ENCODE results near the gene SNX27.

DNA sequence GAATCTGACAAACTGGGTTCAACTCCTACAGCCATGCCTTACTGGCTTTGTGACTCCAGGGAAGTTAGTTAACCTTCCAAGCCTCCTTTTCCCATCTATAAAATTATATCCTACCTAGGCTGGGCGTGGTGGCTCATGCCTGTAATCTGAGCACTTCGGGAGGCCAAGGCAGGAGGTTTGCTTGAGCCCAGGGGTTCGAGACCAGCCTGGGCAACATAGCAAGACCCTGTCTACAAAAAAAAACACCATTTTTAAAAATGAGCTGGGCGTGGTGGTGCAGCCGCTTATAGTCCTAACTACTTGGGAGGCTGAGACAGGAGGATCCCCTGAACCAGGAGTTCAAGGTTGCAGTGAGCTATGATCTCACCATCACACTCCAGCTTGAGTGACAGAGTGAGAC, 89.7 kb downstream of the SNX27 start:
- TF ChIP-seq, protein P1, sequence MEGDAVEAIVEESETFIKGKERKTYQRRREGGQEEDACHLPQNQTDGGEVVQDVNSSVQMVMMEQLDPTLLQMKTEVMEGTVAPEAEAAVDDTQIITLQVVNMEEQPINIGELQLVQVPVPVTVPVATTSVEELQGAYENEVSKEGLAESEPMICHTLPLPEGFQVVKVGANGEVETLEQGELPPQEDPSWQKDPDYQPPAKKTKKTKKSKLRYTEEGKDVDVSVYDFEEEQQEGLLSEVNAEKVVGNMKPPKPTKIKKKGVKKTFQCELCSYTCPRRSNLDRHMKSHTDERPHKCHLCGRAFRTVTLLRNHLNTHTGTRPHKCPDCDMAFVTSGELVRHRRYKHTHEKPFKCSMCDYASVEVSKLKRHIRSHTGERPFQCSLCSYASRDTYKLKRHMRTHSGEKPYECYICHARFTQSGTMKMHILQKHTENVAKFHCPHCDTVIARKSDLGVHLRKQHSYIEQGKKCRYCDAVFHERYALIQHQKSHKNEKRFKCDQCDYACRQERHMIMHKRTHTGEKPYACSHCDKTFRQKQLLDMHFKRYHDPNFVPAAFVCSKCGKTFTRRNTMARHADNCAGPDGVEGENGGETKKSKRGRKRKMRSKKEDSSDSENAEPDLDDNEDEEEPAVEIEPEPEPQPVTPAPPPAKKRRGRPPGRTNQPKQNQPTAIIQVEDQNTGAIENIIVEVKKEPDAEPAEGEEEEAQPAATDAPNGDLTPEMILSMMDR (IDR thresholded peaks at IDR 0.05): no peak
- no peak for TF ChIP-seq EZH2 (IDR thresholded peaks at IDR 0.05; ENCODE audit: borderline replicate concordance, insufficient read depth, low read depth, low read length, poor library complexity, severe bottlenecking)

Measured in B cell (primary cell).